Measurements from ENCODE around the gene PREB.
"Not testable (repeated sequence)": the region's sequence is repeated elsewhere in the genome, so short reads cannot be mapped to it uniquely, and the experiment has no call there.

PREB gene, protein sequence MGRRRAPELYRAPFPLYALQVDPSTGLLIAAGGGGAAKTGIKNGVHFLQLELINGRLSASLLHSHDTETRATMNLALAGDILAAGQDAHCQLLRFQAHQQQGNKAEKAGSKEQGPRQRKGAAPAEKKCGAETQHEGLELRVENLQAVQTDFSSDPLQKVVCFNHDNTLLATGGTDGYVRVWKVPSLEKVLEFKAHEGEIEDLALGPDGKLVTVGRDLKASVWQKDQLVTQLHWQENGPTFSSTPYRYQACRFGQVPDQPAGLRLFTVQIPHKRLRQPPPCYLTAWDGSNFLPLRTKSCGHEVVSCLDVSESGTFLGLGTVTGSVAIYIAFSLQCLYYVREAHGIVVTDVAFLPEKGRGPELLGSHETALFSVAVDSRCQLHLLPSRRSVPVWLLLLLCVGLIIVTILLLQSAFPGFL

GRCh38 chr2:27133905-27134780 is at the start of gene PREB:
PREB (minus strand) TSS chr2:27134636; CDS start chr2:27134421, 215 bp downstream.
- DNase-seq: peak; percentile 99

GRCh38 chr2:27184115-27184514 is 49.7 kb upstream of the PREB start:
- DNase-seq: no peak

- no peak for DNase-seq
Measured at GRCh38 chr2:27182346-27182745, 47.9 kb upstream of the PREB start.

DNA sequence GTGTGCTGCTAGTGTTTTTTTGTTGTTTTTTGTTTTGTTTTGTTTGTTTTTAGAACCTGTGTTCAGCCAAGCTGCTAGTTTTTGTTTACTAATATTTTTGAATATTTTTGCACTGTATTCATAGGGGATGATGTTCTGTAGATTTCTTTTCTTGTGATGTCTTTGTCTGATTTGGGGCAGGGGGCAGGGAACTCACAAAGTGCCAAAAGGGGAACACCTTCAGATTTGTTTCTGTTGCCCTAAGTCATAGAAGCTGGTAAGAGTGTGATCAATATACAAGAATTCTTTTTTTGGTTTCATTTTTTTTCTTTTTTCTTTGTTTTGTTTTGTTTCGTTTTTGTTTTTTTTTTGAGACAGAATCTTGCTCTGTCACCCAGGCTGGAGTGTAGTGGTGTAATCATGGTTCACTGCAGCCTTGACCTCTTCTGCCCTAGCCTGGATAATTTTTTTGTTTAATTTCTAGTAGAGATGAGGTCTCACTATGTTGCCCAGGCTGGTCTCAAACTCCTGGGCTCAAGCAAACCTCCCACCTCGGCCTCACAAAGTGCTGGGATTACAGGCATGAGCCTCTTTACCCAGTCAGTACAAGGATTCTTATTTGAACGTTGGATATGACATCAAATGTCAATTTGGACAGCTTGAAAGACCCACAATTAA is 45.0 kb upstream of the PREB start:
- DNase-seq: no peak

- DNase-seq: no peak
Measured at GRCh38 chr2:27178469-27178868, 44.0 kb upstream of the PREB start.

GRCh38 chr2:27177441-27178351 is 43.3 kb upstream of the PREB start:
- DNase-seq: no peak

GRCh38 chr2:27175781-27176180 is 41.3 kb upstream of the PREB start:
- DNase-seq: not testable (repeated sequence)

DNA sequence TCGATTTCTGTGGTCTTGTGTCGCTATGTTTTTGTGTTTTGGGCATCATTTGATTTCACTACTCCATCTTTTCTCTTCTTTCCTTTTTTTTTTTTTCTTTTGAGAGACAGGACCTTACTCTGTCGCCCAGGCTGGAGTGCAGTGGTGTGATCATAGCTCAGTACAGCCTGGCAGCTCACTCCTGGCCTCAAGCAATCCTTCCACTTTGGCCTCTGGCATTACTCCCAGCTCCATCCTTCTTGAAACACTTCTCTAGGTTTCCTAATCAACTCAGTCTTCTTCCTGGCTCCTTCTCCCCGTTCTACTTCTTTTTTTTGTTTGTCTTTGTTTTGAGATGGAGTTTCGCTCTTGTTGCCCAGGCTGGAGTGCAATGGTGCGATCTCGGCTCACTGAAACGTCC is 40.9 kb upstream of the PREB start:
- no peak for DNase-seq

DNA sequence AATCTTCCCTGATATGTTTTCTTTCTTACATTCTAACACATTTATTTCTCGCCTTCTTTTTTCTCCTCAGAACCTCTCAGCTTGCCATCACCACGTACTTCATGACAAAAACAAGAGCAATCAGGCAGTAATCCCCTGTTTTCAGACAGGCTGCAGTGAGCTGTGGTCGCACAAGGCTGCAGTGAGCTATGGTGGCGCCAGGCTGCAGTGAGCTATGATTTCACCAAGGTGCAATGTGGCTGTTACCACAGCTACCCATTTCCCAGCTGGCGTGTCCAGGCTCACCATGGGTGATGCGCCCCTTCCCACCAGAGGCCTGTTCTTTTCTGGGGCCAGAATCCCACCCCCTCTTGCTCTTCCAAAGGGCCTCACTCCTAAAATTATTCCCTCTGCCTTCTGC is 40.2 kb upstream of the PREB start:
- no peak for DNase-seq

DNA sequence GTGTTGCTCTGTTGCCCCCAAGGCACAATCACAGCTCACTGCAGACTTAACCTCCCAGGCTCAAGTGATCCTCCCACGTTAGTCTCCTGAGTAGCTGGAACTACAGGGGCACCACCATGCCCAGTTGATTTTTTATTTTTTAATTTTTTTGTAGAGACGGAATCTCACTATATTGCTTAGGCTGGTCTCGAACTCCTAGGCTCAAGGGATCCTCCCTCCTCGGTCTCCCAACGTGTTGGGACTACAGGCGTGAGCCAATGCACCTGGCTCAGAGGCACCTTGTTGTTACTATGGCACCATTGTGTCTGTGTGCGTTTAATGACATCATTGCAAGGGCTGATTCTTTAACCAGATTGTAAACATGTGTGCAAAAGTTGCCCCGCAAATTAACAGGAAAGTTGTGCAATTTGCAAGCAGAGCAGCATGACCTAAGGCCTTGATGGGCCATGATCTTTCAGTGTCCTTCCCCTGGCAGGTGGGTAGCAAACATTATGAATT is 37.0 kb upstream of the PREB start:
- no peak for DNase-seq

- DNase-seq: no peak
Measured at GRCh38 chr2:27170581-27171337, 36.3 kb upstream of the PREB start.

DNA sequence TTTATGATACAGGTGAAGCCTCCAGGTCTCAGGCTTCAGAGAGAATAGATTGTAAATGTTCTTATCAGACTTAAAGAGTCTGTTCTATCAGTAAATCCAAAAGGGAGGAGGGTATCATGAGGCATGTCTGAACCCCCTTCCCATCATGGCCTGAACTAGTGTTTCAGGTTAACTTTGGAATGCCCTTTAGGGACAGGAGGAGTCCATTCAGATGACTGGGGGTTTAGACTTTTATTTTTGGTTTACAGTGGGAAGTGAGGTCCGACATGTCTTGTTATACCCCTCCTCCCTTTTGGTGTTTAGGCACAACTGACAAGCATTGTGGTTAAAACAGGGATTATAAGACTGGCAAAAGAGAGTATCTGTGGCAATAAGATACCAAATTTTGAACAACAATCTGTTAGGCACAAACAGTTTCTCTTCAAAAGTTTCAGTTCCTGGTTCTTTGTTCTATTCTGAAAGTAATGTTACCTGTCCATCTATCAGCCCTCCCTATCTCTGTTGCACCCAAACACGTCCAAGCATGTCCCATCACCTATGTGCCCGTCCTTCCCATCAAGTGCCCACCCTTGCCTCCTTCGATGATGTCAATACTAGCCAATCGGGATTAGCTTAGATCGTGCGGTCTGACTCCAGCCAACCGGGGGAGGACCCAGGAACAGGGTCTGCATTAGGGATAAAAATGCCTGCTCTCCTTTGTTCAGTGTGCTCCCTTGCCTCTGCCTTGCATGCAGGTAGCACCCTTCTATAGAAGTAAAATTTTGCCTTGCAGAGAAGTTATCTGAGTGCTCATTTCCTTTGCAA is 30.7 kb upstream of the PREB start:
- DNase-seq: no peak

GRCh38 chr2:27162151-27163121 is 28.0 kb upstream of the PREB start:
- no peak for DNase-seq

DNA sequence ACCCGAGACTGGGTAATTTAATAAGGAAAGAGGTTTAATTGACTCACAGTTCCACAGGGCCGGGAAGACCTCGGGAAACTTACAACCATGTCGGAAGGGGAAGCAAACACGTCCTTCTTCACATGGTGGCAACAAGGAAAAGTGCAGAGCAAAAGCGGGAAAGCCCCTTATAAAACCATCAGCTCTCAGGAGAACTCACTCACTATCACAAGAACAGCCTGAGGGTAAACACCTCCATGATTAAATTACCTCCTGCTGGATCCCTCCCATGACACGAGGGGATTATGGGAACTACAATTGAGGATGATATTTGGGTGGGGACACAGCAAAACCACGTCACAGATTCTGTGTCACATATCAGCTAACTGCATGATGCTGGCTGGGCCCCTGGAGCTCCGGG is 25.8 kb upstream of the PREB start:
- no peak for DNase-seq

DNA sequence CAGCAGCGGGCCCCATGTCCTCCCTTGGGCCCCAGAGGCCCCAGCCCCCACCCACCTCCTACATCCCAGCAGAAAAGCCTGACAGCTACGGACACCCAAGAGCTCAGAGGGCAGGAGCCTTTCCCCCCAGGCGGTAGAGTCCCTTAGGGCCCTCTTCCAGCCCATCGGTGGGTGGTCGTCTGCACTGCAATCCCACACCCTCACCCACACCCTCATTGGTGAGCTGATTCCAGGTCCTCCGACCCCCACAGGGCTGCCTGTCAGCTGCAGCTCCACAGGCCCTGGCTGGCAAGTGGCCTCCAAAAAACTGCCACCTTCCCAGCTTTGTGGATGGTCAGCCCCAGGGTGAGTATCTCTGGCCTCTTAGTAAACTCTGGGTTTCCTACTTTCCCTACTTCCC is 24.8 kb upstream of the PREB start:
- DNase-seq: no peak

DNA sequence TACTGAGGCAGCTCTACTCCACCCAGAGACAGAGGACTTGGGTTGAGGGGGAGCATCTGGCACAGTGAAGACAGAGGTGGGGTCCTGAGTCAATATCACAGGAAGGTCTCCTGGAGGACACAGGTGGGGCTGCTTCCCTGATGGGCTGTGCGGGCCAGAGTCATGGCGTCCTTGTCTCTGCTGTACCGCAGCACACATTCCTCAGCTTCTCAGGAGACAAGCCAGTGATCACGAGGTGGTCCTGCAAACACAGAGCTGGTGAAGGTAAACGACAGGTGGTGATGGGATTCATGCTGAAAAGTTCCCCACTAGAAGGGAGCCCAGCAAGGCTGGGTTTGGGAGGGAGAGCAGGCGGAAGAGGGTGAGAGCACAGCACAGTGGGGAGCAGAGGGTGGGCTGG is 24.0 kb upstream of the PREB start:
- no peak for DNase-seq

DNA sequence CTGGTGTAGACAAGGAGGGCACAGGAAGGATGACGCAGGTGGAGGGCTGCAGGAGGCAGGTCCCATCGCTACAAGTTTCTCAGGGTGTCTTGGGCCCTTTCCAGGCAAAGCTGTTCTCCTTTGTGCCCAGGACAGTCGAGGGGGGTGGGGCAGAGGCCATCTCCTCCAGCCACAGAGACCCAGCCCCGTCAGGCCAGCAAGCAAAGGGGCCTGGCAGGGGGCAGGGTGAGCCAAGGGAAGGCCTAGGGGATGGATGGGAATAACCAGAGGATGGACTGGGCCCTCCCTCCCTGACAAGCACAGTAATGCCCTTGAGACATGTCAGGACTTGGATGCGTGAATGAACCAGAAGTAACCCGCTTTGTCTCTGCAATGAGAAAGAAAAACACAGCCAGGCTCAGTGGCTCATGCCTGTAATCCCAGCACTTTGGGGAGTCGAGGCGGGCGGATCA is 20.7 kb upstream of the PREB start:
- DNase-seq: no peak

DNA sequence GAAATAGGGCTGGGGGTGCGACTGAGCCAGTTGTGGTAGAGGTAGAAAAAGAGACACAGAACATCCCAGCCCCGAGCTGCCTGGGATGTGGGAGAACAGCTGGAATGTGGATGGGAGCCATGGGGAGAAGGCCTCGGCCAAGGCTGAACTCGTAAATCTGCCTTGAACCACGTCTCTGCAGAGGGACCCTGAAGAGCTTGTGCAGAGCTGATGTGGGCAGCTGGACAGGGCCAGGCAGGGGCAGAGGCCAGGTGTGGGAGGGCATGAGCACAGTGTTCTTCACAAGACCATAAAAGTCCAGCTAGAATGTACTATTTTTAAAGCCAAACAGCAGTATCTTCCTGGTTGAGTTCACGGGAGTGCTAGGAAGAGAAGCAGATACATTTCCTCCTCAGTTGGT is 20.1 kb upstream of the PREB start:
- no peak for DNase-seq

DNA sequence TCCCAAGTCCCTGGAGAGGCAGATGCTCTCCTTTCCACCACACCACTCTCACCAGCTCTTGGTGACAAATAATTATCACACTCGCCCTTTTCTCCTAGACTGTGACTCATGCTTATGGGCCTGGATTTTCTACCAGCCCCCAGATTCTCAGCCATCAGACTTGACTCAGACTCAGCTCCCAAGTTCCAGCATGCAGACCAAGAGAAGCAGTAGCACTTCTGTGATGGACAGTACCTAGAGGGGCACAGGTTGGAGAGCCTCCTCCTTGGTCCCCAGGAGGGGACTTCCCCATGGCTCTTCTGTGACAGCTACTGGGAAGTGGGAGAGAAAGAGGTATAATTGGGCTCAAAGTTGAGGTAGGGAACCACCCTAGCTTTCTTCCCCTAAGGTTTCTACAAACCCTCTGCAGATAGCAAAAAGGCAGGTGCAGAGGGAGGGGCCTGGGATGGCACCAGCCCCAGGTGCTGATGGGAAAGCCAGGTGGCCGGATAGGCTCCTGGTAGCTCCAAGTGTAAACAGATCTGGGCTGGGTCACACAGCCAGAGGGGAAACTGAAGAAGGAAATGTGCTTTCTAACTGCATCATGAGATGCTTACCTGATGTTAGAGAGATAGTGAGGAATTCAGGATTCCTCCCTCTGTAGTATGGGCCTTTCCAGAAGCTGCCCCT is 18.5 kb upstream of the PREB start:
- DNase-seq: no peak

Data from activated naive CD4-positive, alpha-beta T cell treated with Interleukin-2 at 50 U/mL for 16 hours (primary cell).